Colonic mucosa (tissue), 4 donors: ENCODE results near the gene ANXA7. TPM values are rescaled to one million over a fixed set of nuclear protein-coding genes. Genes with fewer than 3 reads are reported as not detected.

ENCODE experiments used
- DNase-seq: peaks from one replicate; pipeline ENCODE4 v3.0.0-alpha.2; 2020
- H3K27ac ChIP-seq: fragments of 200-600 bp; one replicate; pipeline ENCODE4 v1.8.0; 2021
- H3K27me3 ChIP-seq: fragments of 200-600 bp; one replicate; pipeline ENCODE4 v1.8.0; 2021
- H3K36me3 ChIP-seq: fragments of 200-600 bp; one replicate; pipeline ENCODE4 v1.8.0; 2021
- H3K4me1 ChIP-seq: fragments of 200-600 bp; one replicate; pipeline ENCODE4 v1.8.0; 2021; ENCODE audit warnings: mild to moderate bottlenecking
- H3K4me3 ChIP-seq: fragments of 200-600 bp; one replicate; pipeline ENCODE4 v1.8.0; 2021
- H3K9ac ChIP-seq, 2 donors: one replicate each; pipeline ENCODE4 v1.7.0; 2013; ENCODE audit warnings: control low read depth in 2 of 2, low read depth in 2 of 2, low read length in 2 of 2
- H3K9me3 ChIP-seq: fragments of 200-600 bp; one replicate; pipeline ENCODE4 v1.8.0; 2021
- intact Hi-C: fragments of 100-400 bp; cut with DNase I; formaldehyde crosslinking; loops from one replicate; pipeline ENCODE4 v1.14.1; 2022
- total RNA-seq, 2 donors: library from RNA; stranded (reverse); fragmentation: NEBNext Ultra II Directional in 1 of 2; extraction: Animal tissue kit (Norgen Biotek cat#: 25700) in 1 of 2; gene quantifications; one replicate each; pipeline ENCODE4 v1.2.1, GENCODE V29; 2021
- TF ChIP-seq, protein P1 (sequence below): fragments of 200-600 bp; IDR thresholded peaks from one replicate; pipeline ENCODE4 v1.8.0; 2022; ENCODE audit warnings: antibody characterized with exemption, mild to moderate bottlenecking
- donor health status: healthy.
- donor health status: DM: no; HTN: no; CAD: no.
- donor health status: DM: no; HTN: no; CAD: no.

Gene ANXA7
- total RNA-seq, 2 donors from 2014 or later, result 120 to 133 TPM

DNA sequence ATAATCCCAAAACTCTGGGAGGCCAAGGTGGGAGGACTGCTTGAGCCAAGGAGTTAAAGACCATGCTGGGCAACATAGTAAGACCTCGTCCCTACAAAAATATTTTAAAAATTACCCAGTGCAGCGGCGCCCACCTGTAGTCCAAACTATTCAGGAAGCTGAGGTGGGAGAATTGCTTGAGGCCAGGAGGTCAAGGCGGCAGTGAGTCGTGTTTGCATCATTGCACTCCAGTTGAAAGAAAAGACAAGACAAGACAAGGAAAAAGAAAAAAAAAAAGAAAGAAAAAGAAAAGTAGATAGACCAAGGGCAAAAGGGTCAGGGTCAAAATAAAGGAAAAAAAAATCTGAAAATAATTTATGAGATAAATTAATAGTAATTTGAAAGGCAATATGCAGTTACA lies 5.8 kb downstream of the ANXA7 start:
- H3K4me1 ChIP-seq, result peaks cover 3% of the 10 kb centered on the region
- H3K36me3 ChIP-seq, result no peaks in the 10 kb centered on the region
- TF ChIP-seq, protein P1, sequence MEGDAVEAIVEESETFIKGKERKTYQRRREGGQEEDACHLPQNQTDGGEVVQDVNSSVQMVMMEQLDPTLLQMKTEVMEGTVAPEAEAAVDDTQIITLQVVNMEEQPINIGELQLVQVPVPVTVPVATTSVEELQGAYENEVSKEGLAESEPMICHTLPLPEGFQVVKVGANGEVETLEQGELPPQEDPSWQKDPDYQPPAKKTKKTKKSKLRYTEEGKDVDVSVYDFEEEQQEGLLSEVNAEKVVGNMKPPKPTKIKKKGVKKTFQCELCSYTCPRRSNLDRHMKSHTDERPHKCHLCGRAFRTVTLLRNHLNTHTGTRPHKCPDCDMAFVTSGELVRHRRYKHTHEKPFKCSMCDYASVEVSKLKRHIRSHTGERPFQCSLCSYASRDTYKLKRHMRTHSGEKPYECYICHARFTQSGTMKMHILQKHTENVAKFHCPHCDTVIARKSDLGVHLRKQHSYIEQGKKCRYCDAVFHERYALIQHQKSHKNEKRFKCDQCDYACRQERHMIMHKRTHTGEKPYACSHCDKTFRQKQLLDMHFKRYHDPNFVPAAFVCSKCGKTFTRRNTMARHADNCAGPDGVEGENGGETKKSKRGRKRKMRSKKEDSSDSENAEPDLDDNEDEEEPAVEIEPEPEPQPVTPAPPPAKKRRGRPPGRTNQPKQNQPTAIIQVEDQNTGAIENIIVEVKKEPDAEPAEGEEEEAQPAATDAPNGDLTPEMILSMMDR, result no peak
- H3K9ac ChIP-seq, result no peak overlapping the region
- no peak for DNase-seq
- no peak overlapping the region for H3K4me3 ChIP-seq
- H3K27ac ChIP-seq, result no peak overlapping the region
- no peaks in the 10 kb centered on the region for H3K9me3 ChIP-seq
- intact Hi-C loops, result no loop called here
- H3K27me3 ChIP-seq, result no peaks in the 10 kb centered on the region

DNA sequence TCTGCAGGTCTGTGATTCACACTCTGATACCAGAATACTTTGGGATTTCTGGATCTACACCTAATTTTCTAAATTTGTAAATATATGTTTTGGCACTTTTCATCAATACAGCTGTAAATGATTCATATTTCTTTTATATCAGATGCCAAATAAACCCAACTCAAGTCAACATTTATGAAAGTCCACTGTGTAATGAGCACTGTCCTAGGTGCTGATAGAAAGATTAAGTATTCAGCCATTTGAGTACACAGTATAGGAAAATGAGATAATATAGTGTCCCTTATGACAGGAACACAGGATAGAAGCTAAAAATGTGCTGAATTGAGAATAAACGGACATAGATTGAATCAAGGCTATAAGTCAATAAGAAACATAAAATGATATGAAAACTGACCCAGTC lies 6.4 kb downstream of the ANXA7 start:
- no peak for DNase-seq
- H3K9me3 ChIP-seq, result no peaks in the 10 kb centered on the region
- no peaks in the 10 kb centered on the region for H3K36me3 ChIP-seq
- no peak overlapping the region for H3K4me3 ChIP-seq
- H3K27me3 ChIP-seq, result no peaks in the 10 kb centered on the region
- H3K27ac ChIP-seq, result no peak overlapping the region
- H3K4me1 ChIP-seq, result peaks cover 3% of the 10 kb centered on the region
- TF ChIP-seq, protein P1, result no peak
- no peak overlapping the region for H3K9ac ChIP-seq
- intact Hi-C loops, result no loop called here

DNA sequence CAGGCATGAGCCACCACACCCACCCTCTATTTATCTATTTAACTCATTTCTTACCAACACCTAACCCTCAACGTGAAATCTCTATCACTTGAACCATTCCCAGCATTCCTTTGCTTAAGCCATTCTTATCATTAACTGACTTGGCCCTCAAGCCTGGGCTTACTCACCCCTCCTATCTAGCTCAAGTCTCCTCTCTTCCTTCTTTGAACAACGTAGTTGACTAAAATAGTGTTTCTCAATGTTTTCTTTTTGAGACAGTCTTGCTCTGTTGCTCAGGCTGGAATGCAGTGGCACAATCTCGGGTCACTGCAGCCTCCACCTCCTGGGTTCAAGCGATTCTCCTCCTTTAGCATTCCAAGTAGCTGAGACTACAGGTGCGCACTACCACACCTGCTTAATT lies 7.0 kb downstream of the ANXA7 start:
- Histone ChIP-seq H3K36me3 (no peaks in the 10 kb centered on the region), H3K9me3 (no peaks in the 10 kb centered on the region), H3K4me1 (peaks cover 3% of the 10 kb centered on the region), H3K4me3 (no peak overlapping the region), H3K27ac (no peak overlapping the region), H3K9ac (no peak overlapping the region), H3K27me3 (no peaks in the 10 kb centered on the region)
- intact Hi-C loops, result no loop called here
- no peak for DNase-seq
- TF ChIP-seq, protein P1, result no peak

DNA sequence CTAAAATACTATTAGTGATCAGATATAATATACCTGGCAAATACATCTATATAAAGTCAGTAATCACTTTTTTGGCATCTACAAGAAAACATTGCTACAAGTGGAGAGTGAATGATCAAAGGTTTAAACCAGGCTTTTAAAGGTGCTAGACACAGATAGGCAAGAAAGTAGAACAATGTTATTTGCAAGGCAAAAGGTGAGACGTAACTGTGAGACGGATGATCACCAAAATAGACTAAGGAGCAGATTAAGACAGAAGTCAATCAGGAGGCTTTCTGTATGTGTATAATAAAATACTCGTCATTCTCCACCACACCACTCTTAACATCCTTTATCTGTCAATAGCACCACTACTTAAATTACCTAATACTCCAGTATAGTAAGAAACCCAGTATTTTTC lies 8.3 kb downstream of the ANXA7 start:
- TF ChIP-seq, protein P1, result no peak
- Histone ChIP-seq H3K36me3 (no peaks in the 10 kb centered on the region), H3K27ac (no peak overlapping the region), H3K9ac (no peak overlapping the region), H3K4me1 (peaks cover 3% of the 10 kb centered on the region), H3K4me3 (no peak overlapping the region), H3K9me3 (no peaks in the 10 kb centered on the region), H3K27me3 (no peaks in the 10 kb centered on the region)
- no peak for DNase-seq
- intact Hi-C loops, result no loop called here

DNA sequence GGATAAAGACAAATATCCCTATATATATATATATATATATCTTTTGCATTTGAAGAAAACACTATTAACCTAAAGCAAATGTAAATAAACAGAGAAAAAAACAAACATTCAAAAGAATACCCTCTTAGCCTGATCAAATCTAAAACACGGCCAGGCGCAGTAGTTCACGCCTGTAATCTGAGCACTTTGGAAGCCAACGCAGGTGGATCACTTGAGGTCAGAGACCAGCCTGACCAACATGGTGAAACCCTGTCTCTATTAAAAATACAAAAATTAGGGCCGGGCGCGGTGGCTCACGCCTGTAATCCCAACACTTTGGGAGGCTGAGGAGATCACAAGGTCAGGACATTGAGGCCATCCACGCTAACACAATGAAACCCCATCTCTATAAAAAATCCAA lies 9.2 kb downstream of the ANXA7 start:
- Histone ChIP-seq H3K9ac (no peak overlapping the region), H3K27ac (no peak overlapping the region), H3K36me3 (no peaks in the 10 kb centered on the region), H3K4me3 (no peak overlapping the region), H3K9me3 (no peaks in the 10 kb centered on the region), H3K4me1 (peaks cover 3% of the 10 kb centered on the region), H3K27me3 (no peaks in the 10 kb centered on the region)
- intact Hi-C loops, result no loop called here
- TF ChIP-seq, protein P1, result no peak
- no peak for DNase-seq

DNA sequence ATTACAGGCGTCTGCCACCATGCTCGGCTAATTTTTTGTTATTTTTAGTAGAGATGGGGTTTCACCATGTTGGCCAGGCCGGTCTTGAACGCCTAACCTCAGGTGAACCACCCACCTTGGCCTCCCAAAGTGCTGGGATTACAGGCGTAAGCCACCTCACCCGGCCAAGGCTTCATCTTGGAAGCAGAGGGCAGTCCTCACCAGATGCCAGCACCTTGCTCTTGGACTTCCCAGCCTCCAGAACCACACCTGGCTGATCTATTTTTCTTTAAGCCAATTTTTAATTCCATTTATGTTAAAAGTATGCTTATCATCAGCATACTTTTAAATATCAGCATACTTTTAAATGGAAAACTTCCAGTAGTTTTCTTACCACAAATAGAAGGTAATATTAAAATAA lies 12.2 kb downstream of the ANXA7 start:
- H3K9me3 ChIP-seq, result no peaks in the 10 kb centered on the region
- H3K27me3 ChIP-seq, result no peaks in the 10 kb centered on the region
- H3K9ac ChIP-seq, result no peak overlapping the region
- TF ChIP-seq, protein P1, result no peak
- H3K4me1 ChIP-seq, result peaks cover 3% of the 10 kb centered on the region
- no peak for DNase-seq
- H3K27ac ChIP-seq, result no peak overlapping the region
- H3K36me3 ChIP-seq, result peaks cover 5% of the 10 kb centered on the region
- H3K4me3 ChIP-seq, result no peak overlapping the region
- intact Hi-C loops, result no loop called here
